Astrocyte of the hippocampus (primary cell): ENCODE results near the gene TSPEAR.
"Not testable (repeated sequence)": the region's sequence is repeated elsewhere in the genome, so short reads cannot be mapped to it uniquely, and the experiment has no call there.

Experiments used
- DNase-seq: peaks from one replicate; pipeline ENCODE4 v3.0.0; 2011; ENCODE audit warnings: low read depth, low spot score

TSPEAR gene

DNA sequence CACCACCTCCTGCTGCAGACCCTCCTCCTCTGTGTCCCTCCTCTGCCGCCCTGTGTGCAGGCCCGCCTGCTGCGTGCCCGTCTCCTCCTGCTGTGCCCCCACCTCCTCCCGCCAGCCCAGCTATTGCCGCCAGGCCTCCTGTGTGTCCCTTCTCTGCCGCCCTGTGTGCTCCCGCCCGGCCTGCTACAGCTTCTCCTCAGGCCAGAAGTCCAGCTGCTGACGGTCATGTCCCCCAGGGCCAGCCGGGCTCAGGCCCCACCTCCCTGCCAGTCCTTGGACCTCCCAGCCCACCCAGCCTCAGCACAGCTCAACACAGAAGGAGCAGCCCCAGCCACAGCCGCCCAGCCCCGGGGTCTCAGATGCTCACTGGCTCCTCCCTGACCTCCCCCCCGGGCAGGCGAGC is 83.5 kb downstream of the TSPEAR start:
- not testable (repeated sequence) for DNase-seq

DNA sequence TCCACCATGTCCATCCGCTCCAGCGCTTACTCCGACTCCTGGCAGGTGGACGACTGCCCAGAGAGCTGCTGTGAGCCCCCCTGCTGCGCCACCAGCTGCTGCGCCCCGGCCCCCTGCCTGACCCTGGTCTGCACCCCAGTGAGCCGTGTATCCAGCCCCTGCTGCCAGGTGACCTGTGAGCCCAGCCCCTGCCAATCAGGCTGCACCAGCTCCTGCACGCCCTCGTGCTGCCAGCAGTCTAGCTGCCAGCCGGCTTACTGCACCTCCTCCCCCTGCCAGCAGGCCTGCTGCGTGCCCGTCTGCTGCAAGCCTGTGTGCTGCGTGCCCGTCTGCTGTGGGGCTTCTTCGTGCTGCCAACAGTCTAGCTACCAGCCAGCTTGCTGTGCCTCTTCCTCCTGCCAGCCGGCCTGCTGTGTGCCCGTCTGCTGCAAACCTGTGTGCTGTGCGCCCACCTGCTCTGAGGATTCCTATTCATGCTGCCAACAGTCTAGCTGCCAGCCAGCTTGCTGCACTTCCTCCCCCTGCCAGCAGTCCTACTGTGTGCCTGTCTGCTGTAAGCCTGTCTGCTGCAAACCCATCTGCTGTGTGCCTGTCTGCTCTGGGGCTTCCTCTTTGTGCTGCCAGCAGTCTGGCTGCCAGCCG is 84.1 kb downstream of the TSPEAR start:
- DNase-seq, result not testable (repeated sequence)

DNA sequence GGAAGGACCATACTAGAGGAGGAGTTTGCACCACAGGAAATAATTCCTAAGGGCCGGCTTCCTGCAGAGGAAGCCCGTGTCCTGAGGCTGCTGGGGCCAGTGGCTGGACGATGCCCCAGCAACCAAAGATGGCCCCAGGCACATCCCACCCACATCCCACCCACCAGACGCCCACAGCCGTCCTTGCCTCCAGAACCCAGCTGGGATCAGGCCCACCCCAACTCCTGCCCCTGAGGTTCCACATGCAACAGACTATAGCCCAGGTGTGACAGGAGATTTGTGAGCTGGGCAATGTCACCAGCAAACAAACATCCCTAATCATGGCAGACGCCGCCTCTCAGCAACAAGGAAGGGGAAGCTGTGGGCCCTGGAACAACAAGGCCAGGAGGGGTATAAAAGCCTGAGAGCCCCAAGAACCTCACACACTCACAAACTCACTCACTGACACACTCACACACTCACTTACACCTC is 84.7 kb downstream of the TSPEAR start, which contains the start of gene KRTAP10-9:
Gene KRTAP10-9, plus strand, starts transcription at position 421 of the 471 bp plus-strand sequence. CDS start 79 bp downstream, outside the sequence.
- no peak for DNase-seq

DNA sequence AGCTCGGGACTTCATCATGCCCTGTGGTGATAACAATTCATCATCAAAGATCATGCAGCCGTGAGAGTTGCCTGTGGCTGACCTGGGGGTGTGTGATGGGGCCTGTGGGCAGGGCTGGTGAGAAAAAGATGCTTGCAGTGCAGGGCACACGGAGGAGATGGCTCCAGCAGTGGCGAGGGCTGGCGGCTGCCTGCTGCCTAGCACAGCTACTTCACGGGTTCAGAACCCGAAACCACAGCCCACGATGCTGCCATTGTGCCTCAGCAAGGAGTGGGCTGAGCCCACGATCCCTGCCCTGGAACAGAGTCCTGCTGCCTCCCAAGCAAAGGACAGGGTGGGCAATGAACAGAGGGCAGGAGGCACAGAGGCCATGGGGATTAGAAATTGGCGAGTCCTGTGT is 85.1 kb downstream of the TSPEAR start:
- no peak for DNase-seq

DNA sequence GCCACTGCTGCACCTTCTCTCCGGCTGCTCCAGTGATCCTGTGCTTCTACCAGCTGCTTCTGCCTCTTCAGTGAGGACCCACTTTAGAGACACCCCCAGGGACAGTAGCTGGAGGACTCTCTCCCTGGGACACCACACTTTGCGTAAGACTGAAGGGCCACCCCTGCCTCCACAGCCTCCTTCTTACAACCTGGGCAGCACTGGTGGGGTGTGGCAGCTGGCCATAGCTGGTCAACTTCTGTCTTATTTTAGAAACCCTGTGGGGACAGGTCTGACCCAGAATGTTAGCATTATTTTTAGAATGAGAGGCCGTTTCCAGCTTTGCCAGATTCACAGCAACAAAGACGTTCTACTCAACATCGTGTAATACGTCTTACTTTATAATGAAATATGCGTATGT is 85.6 kb downstream of the TSPEAR start:
- no peak for DNase-seq

DNA sequence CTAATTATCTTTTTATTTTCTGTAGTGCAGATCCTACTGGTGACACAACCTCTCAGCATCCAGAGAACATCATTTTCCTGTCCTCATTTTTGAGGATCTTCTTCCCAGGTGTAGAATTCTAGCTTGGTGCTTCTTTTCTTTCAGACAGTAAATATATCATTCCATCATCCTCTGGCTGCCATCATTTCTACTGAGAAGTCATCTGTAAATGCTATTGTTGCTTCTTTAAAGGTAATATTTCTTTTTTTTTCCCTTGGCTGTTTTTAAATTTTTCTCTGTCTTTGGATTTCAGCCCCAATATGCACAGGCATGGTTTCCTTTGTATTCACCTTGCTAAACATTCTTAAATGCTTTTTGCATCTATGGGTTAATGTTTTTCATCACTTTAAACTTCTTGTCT is 87.8 kb downstream of the TSPEAR start:
- DNase-seq, result no peak

DNA sequence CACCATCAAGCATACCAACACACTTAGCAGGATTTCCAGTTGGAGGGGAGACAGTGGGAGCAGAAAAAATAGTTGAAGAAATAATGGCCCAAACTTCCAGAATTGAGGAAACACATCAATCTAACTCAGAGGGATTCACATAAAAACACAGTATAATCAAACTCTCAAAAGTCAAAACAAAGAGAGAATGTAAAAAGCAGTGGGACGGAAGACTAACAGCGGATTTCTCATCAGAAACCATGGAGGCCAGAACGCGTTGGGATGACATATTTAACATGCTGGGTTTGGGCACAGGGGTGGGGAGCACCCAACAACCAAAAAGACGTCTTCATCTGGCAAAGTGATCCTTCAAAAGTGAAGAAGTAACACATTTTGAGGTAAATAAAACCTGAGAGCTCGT is 91.5 kb downstream of the TSPEAR start:
- DNase-seq, result no peak

DNA sequence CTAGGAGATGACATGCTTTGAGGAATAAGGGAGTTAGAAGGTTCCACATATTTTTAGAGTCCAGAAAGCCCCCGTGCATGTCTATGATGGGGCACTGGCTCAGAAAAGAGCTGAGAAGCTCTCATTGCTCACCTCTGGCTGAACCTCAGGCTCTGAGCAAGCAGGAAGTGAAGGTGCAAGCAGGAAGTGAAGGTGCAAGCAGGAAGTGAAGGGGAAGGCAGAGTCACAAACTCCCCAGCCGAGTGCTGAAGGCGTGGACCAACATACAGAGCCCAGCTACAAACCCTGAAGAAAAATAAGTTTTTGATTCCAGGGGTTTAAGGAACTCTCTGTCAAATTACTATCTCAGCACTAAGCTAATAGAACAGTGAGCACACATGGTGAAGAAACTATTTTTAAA is 92.5 kb downstream of the TSPEAR start:
- no peak for DNase-seq

DNA sequence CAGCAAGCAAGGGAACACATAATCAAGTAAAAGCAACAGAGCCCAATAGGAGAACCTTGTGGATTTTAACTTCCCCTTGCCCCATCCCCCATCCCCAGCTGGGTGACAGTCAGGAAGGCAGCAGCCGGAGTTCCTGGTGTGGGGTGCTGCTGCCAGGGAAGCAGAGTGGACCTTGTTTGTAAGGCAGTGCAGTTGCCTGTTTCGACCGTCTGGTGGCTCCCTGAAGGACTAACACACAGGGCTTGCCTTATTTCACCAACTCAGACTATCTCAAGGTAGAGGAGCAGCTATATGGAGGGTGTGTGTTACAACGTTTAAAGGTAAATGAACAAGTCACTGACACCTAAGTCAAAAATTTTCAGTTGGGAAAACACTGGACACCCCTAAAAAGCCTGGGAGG is 92.9 kb downstream of the TSPEAR start:
- DNase-seq, result no peak

DNA sequence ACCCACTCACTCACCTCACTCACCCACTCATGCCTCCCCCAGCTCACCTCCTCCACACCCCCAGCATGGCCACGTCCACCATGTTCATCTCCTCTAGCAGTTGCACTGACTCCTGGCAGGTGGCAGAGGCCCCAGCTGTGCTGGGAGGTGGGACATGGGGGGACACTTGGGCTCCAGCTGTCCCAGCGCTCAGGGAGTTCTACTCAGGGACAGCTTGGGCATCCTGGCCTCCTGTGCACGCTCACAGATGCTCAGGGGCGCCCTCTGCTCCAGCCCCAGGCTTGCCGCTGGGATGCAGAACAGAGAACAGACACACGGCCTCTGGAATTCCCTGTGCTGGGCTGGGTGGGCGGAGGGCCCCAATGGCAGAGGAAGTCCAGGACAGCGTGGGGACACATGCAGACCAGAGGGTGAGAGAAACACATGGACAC is 94.3 kb downstream of the TSPEAR start:
- DNase-seq, result no peak

DNA sequence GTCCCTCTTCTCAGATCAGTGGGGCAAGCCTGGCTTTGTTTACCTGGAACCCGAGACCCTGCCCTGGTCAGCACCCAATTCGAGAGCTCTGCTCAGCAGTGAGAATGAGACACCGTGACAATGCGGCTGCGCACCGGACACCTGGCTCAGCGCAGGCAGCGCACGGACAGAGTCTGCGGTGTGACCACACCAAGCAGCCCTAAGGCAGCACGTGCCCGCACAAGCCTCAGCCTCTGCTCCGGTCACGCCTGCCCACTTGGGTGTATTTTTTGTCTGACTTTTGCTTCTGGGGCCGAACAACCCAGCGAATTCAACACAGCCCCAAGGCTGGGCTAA is 94.8 kb downstream of the TSPEAR start:
- DNase-seq, result no peak

DNA sequence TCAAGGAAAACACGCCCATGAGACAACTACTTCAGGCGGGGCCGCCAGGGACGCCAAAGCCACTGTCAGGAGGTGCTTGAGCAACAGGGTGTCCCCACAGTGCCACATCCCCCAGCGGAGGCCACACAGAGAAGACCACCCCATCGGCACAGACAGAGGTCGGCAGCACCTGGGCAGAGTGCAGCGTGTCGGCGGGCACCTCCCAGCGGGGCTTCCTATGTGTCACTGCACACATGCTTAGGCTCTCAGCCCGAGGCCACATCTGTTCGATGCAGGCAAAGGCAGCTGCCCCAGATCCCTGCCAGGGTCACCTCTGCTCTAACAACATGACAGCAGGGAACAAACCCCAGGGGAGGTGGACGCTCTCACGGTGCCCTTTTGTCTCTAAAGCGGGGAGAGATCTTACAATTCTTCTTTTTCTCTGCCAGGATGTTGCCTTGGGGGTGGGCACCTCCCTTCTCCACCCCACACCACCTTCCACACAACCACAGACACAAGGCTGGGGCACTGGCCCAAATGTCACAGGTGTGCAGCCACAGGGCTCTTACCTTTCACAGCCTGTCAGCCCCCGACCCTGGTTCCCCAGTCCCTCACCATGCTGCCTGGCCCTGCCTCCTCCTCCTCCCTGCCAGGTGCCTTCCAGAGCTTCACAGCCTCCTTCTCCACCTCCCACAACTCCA is 95.3 kb downstream of the TSPEAR start:
- no peak for DNase-seq

DNA sequence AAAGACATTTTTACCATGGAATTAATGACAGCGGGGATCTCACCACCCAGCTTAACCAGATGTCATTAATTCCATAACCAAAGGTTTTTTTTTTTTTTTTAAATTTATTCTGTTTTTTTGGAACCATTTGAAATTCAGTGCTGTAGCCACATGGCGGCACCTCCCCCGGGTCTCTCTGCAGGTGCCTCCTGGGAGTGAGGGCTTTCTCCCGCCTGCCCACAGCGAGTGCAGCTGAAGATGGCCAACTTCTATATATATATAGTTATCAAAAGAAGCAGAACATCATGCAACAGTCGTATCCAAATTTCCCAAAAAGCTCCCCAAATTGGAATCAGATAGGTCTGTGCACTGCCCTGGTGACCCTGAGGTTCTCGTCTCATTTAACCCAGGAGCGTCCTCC is 95.9 kb downstream of the TSPEAR start:
- DNase-seq, result no peak

DNA sequence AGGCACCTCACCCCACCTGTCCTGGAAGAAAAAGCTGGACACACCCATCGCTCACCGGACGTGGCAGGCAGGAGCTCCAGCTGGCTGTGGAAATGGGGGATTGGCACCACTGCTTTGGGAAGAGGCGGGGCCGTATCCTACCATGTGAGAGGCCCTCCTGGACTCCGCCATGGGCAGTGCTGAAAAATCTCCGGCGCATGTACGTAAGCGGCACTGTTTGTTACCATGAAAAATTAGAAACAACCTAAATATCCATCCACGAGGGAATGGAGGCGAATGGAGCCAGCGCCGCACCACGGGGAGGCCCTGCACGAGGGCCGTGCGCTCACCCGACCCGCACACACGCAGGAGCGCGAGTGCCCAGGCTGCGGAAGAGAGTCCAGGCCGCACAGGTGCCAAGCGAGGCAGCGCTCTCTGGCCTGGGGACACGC is 96.4 kb downstream of the TSPEAR start:
- no peak for DNase-seq

DNA sequence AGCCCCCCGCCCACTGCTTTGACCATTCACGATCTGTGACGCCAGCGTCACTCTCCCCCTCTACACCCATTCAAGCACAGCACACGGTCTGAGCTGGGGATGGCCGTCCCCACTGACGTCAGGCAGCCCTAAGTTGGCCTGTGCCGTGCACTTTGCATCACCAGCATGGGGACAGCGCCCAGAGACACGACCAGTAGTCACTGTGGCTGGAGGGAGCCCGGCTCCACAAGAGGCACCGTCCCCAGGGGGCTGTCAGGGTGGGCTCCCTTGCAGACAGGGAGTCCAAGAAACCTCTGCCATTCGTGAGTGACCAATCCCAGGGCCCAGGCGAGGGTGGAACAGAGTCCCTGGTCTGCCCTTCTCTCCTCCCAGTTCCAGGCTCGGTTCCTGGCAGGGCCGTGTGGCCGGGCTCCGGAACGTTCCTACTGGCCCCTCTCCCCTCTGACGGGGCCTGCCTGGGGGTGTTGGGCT is 97.2 kb downstream of the TSPEAR start:
- DNase-seq, result no peak

DNA sequence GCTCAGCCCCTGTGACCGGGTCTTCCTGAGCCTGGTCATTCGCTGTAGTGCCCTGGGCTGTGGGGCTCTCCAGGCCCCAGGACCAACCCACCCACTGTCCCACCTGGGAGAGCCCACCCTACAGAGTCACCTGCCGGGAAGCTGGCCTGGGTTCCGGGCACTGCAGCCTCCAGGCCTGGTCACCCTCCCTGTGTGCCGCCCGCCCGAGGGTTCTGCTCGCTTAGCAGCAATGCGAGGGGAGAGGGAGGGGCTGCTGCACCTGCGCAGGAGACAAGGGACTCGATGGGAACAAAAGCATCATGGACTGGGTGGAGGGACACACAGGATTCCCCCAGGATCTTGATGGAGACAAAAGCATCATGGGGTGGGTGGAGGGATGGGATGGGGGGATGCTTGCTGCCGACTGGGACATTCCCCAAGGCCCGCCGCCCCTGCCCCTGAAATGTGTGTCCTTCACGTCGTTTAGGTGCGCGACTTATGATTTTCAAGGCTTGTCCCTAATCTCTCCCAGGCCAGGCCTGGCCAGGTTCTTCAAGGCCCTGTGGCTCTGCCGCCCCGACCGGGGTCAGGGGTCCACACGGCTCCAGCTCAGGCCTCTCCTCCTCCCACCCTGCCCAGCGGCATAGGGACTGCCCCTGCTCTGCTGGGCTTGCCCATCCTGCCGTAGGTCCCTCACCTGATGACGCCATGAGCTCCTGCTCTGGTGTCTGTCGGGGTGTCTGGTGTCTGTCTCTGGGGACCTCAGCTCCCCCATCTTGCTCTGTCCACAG is 97.8 kb downstream of the TSPEAR start:
- DNase-seq, result no peak

DNA sequence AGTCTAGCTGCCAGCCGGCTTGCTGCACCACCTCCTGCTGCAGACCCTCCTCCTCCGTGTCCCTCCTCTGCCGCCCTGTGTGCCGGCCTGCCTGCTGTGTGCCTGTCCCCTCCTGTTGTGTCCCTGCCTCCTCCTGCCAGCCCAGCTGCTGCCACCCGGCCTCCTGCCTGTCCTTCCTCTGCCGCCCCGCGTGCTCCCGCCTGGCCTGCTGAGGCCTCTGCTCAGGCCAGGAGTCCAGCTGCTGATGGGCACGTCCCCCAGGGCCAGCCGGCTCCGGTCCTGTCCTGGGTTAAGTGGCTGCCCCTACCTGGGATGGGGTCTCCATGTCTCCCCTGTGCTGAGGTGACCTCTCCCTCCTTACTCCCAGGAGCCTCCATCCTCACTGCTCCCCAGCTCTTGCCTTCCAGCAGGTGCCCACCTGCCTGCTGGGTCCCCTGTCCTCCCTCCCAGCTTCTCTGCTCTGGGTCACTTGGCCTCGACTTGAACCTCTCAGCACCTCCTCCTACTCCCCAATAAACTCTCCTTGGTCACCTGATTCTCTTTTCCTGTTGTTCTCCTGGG is 98.6 kb downstream of the TSPEAR start:
- no peak for DNase-seq

DNA sequence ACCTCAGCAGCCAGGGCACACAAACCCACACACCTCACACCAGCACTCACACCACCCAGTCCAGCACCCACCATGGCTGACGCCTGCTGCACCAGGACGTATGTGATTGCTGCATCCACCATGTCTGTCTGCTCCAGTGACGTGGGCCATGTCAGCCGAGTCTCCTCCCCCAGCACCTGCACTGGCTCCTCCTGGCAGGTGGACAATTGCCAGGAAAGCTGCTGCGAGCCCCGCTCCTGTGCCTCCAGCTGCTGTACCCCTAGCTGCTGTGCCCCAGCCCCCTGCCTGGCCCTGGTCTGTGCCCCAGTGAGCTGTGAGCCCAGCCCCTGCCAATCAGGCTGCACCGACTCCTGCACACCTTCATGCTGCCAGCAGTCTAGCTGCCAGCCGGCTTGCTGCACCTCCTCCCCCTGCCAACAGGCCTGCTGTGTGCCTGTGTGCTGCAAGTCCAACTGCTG is 99.3 kb downstream of the TSPEAR start, which contains the start of gene KRTAP10-8:
Gene KRTAP10-8, plus strand, starts transcription at position 51 of the 458 bp plus-strand sequence. Its CDS starts 22 bp downstream, at position 73.
- no peak for DNase-seq

DNA sequence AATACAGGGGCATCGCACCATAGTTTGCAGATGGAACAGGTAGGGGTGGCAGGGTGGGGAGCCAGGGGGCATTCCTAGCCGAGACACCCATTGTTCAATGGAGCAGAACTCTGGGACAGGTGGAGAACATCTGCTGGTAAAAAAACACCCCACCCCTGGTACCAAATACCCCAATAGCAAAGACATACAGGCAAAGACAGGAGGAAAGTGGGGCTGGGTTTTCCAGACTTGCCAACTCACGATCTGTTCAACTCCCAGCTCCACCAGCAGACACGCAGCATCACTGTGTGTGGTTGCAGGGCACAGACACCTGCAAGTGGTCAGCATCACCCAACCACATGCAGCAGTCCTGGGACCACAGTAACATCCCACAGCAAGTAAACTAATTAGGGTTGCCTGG is 99.8 kb downstream of the TSPEAR start:
- DNase-seq, result no peak

DNA sequence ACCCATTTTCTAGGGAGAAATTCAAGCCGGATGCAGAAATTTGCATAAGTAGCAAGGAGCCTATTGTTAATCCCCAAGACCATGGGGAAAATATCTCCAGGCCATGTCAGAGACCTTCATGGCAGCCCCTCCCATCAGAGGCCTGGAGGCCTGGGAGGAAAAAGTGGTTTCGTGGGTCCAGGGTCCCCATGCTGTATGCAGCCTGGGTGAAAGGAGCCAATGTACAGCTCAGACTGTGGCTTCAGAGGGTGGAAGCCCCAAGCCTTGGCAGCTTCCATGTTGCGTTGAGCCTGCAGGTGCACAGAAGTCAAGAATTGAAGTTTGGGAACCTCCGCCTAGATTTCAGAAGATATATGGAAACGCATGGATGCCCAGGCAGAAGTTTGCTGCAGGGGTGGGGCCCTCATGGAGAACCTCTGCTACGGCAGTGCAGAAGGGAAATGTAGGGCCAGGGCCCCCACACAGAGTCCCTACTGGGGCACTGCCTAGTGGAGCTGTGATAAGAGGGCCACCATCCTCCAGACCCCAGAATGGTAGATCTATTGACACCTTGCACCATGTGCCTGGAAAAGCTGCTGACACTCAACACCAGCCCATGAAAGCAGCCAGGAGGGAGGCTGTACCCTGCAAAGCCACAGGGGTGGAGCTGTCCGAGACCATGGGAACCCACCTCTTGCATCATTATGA is 101.1 kb downstream of the TSPEAR start:
- DNase-seq, result not testable (repeated sequence)

DNA sequence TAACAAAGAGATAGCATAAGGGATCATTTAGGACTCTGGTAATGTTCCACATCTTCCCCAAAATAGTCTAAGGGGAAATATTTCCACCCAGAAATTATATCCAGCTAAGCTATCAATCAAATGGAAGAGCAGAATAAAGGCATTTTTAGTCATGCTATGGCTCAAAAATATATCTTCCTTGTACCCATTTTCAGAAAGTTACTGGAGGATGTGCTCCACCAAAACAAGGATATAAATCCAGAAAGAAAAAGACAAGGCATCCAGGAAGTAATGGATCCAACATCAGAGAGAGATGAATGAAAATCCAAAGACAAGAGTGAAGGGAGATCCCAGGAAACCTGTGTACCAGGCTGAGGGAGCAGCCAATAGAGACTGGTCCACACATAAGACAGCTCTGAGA is 102.2 kb downstream of the TSPEAR start:
- no peak for DNase-seq
